ENCODE measurements around the gene SLC2A1.

The SLC2A1 gene

GRCh38 chr1:42888013-42888633 lies 70.5 kb downstream of the SLC2A1 start:
- Histone ChIP-seq H3K27ac (ENCODE audit: extremely low read depth, low read depth, low read length) (no peak overlapping the region), H3K4me3 (ENCODE audit: low read depth, low read length) (no peak overlapping the region), H3K9me3 (ENCODE audit: control insufficient read depth, insufficient read depth, low read depth, low read length) (no peaks in the 10 kb centered on the region), H3K4me1 (ENCODE audit: control insufficient read depth, insufficient read depth, low read length) (no peaks in the 10 kb centered on the region), H3K36me3 (ENCODE audit: control insufficient read depth in 2 of 2, insufficient read depth in 1 of 2, low read length in 2 of 2) (no peaks in the 10 kb centered on the region)
- TF ChIP-seq ZNF623 (tag by site-specific recombination; IDR thresholded peaks at IDR 0.05) (no peak), HIC1 (tag by site-specific recombination; IDR thresholded peaks at IDR 0.05) (no peak), ZXDB (tag by site-specific recombination; IDR thresholded peaks at IDR 0.05) (no peak), ZSCAN23 (tag by site-specific recombination; IDR thresholded peaks at IDR 0.05) (no peak), ZFP3 (tag by site-specific recombination; IDR thresholded peaks at IDR 0.05; ENCODE audit: low read depth) (no peak), ZNF529 (tag by site-specific recombination; IDR thresholded peaks at IDR 0.05; ENCODE audit: insufficient replicate concordance) (no peak), ZBTB44 (tag by site-specific recombination; IDR thresholded peaks at IDR 0.05) (no peak), OVOL3 (tag by site-specific recombination; IDR thresholded peaks at IDR 0.05) (no peak), SCRT2 (tag by site-specific recombination; IDR thresholded peaks at IDR 0.05) (no peak), ZNF335 (tag by site-specific recombination; conservative IDR thresholded peaks at IDR 0.05) (no peak), GLI4 (tag by site-specific recombination; IDR thresholded peaks at IDR 0.05) (no peak), ZNF423 (tag by site-specific recombination; IDR thresholded peaks at IDR 0.05) (no peak), ZNF23 (tag by site-specific recombination; IDR thresholded peaks at IDR 0.05; ENCODE audit: borderline replicate concordance) (no peak), ZNF280C (tag by site-specific recombination; IDR thresholded peaks at IDR 0.05) (no peak), ZNF37A (tag by site-specific recombination; IDR thresholded peaks at IDR 0.05) (no peak), MZF1 (tag by site-specific recombination; IDR thresholded peaks at IDR 0.05; ENCODE audit: borderline replicate concordance) (no peak), ZNF2 (tag by site-specific recombination; IDR thresholded peaks at IDR 0.05) (no peak)
- TF ChIP-seq, protein P1, sequence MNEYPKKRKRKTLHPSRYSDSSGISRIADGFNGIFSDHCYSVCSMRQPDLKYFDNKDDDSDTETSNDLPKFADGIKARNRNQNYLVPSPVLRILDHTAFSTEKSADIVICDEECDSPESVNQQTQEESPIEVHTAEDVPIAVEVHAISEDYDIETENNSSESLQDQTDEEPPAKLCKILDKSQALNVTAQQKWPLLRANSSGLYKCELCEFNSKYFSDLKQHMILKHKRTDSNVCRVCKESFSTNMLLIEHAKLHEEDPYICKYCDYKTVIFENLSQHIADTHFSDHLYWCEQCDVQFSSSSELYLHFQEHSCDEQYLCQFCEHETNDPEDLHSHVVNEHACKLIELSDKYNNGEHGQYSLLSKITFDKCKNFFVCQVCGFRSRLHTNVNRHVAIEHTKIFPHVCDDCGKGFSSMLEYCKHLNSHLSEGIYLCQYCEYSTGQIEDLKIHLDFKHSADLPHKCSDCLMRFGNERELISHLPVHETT (tag by site-specific recombination; IDR thresholded peaks at IDR 0.05): no peak
- ChIA-PET CTCF (no interaction called here), POLR2A (no interaction called here)

DNA sequence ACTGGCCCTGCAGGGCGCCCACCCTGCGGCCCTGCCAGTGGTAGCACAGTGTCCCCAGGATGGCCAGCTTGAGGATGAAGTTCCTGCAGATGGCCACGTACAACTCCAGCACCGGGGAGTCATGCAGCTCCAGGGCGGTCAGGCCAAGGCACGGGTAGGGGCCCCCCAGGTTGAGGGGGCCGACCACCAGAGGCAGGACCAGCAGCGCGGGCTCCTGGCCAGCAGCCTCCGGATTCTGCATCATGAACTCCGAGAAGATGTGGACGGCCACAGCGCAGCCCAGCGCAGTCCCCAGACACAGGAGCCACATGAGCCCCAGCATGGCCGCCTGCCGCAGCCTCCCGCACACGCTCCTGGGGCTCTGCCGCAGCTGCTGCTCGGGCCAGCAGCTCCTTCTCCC lies 71.3 kb downstream of the SLC2A1 start:
- Histone ChIP-seq H3K36me3 (ENCODE audit: control insufficient read depth in 2 of 2, insufficient read depth in 1 of 2, low read length in 2 of 2) (no peaks in the 10 kb centered on the region), H3K4me3 (ENCODE audit: low read depth, low read length) (no peak overlapping the region), H3K9me3 (ENCODE audit: control insufficient read depth, insufficient read depth, low read depth, low read length) (no peaks in the 10 kb centered on the region), H3K27ac (ENCODE audit: extremely low read depth, low read depth, low read length) (no peak overlapping the region), H3K4me1 (ENCODE audit: control insufficient read depth, insufficient read depth, low read length) (no peaks in the 10 kb centered on the region)
- ChIA-PET POLR2A (no interaction called here), CTCF (interaction anchor here (0.6 kb wide), 1 partner anchor 102 kb away, joined by 3 read pairs; no protein-coding TSS in a partner anchor)
- TF ChIP-seq ZNF211 (tag by site-specific recombination; IDR thresholded peaks at IDR 0.05; ENCODE audit: low read depth) (no peak), ZNF324 (tag by site-specific recombination; IDR thresholded peaks at IDR 0.05) (no peak), TSHZ1 (tag by site-specific recombination; IDR thresholded peaks at IDR 0.05; ENCODE audit: borderline replicate concordance) (no peak), ZNF664 (tag by site-specific recombination; IDR thresholded peaks at IDR 0.05) (no peak), ZNF423 (tag by site-specific recombination; IDR thresholded peaks at IDR 0.05) (no peak), ZSCAN30 (tag by site-specific recombination; IDR thresholded peaks at IDR 0.05) (no peak)
